ENCODE measurements around the gene MYO9B. TPM values are rescaled to one million over a fixed set of nuclear protein-coding genes. Genes with fewer than 3 reads are reported as not detected.

MYO9B gene
- total and polyA plus RNA-seq, 2 of the 13 experiments (the other 11 are each of a cell fraction or from before 2014, with no cell fraction given), result 18.0 to 18.3 TPM

DNA sequence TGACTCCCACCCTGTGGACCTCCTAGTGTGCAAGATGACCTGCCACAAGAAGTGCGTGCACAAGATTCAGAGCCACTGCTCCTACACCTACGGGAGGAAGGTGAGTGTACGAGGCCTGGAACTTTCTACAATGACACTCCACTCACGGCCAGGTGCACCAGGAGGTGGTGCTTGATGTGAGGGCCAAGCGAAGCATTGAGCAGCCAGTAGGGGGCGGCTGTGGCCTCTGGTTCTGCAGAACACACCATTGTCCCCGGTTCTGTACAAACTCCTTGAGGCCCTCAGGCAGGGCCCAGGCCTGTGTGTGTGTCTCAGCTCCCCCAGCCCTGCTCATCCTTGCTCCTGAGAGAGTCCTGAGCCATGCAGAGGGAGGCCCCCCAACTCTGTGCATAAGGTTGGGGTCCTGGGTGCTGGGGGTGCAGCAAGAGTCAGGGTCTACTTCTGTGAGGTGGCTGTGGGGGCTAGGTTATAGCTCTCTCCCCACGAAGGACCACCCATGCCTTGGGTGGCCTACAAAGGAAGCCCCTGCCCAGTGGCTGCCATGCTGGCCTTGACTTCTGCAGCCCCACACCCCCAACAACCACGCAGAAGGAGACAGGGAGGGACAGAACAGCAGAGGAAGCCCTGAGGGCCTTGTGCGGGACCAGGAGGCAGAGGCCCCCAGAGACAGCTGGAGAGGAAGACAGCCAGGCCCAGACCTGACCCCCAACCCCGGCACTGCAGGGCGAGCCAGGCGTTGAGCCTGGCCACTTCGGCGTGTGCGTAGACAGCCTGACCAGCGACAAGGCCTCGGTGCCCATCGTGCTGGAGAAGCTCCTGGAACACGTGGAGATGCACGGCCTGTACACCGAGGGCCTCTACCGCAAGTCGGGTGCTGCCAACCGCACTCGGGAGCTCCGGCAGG is 129.9 kb downstream of the MYO9B start (continued):
- TF ChIP-seq ZBTB40 (IDR thresholded peaks at IDR 0.05), result no peak
- TF ChIP-seq ZBTB40 (CRISPR knock-in tag; IDR thresholded peaks at IDR 0.05), result no peak
- no peak for TF ChIP-seq ZNF614 (CRISPR knock-in tag; IDR thresholded peaks at IDR 0.05; ENCODE audit: borderline replicate concordance)
- no peak for TF ChIP-seq ZNF878 (CRISPR knock-in tag; IDR thresholded peaks at IDR 0.05)
- no peak for TF ChIP-seq ZNF382 (CRISPR knock-in tag; IDR thresholded peaks at IDR 0.05; ENCODE audit: borderline replicate concordance)
- TF ChIP-seq ZNF121 (CRISPR knock-in tag; IDR thresholded peaks at IDR 0.05), result 0 out of 2 replicates have a peak, but pooled peaks have one; percentile 22
- no peak for TF ChIP-seq EP300 (IDR thresholded peaks at IDR 0.05; ENCODE audit: low read depth in 2 of 2, low read length in 2 of 2)
- no peak for TF ChIP-seq EP300 (CRISPR knock-in tag; IDR thresholded peaks at IDR 0.05; ENCODE audit: borderline replicate concordance)
- no peak for TF ChIP-seq TAF15 (IDR thresholded peaks at IDR 0.05; ENCODE audit: low read depth, low read length, poor library complexity, severe bottlenecking)
- TF ChIP-seq RNF219 (CRISPR knock-in tag; IDR thresholded peaks at IDR 0.05), result no peak
- TF ChIP-seq TBX2 (CRISPR knock-in tag; IDR thresholded peaks at IDR 0.05; ENCODE audit: borderline replicate concordance), result no peak
- TF ChIP-seq, protein P1, sequence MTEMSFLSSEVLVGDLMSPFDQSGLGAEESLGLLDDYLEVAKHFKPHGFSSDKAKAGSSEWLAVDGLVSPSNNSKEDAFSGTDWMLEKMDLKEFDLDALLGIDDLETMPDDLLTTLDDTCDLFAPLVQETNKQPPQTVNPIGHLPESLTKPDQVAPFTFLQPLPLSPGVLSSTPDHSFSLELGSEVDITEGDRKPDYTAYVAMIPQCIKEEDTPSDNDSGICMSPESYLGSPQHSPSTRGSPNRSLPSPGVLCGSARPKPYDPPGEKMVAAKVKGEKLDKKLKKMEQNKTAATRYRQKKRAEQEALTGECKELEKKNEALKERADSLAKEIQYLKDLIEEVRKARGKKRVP (CRISPR knock-in tag; IDR thresholded peaks at IDR 0.05), result no peak
- TF ChIP-seq NR2F6 (IDR thresholded peaks at IDR 0.05), result no peak
- TF ChIP-seq NR2F6 (CRISPR knock-in tag; IDR thresholded peaks at IDR 0.05), result no peak
- TF ChIP-seq TOPORS (CRISPR knock-in tag; IDR thresholded peaks at IDR 0.05), result no peak
- TF ChIP-seq KDM5A (IDR thresholded peaks at IDR 0.05; ENCODE audit: borderline replicate concordance, low read length), result no peak
- TF ChIP-seq ZBTB21 (CRISPR knock-in tag; IDR thresholded peaks at IDR 0.05), result no peak
